ENCODE results near the gene QPCTL. TPM values are rescaled to one million over a fixed set of nuclear protein-coding genes. Genes with fewer than 3 reads are reported as not detected.
"Not testable (repeated sequence)": the region's sequence is repeated elsewhere in the genome, so short reads cannot be mapped to it uniquely, and the experiment has no call there.

The QPCTL gene
- total RNA-seq, 2 donors from 2014 or later: 5.2 to 18.4 TPM

DNA sequence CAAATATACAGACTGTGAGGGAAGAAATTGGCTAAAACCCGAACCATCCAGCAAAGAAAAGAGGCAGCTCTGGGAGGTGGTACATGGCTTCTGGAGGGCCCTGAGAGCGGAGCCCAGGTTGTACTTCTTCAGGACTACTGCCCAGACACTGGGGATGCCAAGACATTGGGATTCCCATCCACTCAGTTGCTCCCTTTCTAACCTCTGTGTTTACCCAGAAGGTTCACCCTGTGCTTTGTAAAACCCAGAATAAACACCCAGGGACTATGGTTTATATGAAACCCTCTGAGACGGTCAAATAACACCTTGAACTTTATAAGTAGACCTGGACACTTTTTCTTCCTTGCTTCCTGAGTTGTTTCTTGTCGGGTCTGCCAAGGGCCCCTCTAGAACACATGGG, 50.5 kb downstream of the QPCTL start:
- TF ChIP-seq CTCF (IDR thresholded peaks at IDR 0.05): no peak
- no peak for TF ChIP-seq POLR2A (IDR thresholded peaks at IDR 0.05)
- TF ChIP-seq POLR2AphosphoS5 (IDR thresholded peaks at IDR 0.05): peak; percentile 97
- 22% methylated on average over 4 of the region's 4 CpGs for WGBS

GRCh38 chr19:45745606-45746005, 53.1 kb downstream of the QPCTL start:
- H3K36me3 ChIP-seq: no peaks in the 10 kb centered on the region
- intact Hi-C loops (cut with DNase I): no loop called here
- no peak overlapping the region for H3K4me3 ChIP-seq
- TF ChIP-seq CTCF (IDR thresholded peaks at IDR 0.05) (no peak), POLR2AphosphoS5 (IDR thresholded peaks at IDR 0.05) (no peak), POLR2A (IDR thresholded peaks at IDR 0.05) (no peak)
- DNase-seq (ENCODE audit: low spot score): no peak
- 92% methylated on average over 6 of the region's 6 CpGs for WGBS
- no peaks in the 10 kb centered on the region for H3K27me3 ChIP-seq (replicated peaks; ENCODE audit: insufficient read depth)
- H3K4me1 ChIP-seq (replicated peaks): no peaks in the 10 kb centered on the region
- no peak overlapping the region for H3K27ac ChIP-seq
- H3K9me3 ChIP-seq: no peaks in the 10 kb centered on the region

More for the DNA sequence above, 50.5 kb downstream of the QPCTL start:
- no peak overlapping the region for H3K4me3 ChIP-seq
- H3K36me3 ChIP-seq: no peaks in the 10 kb centered on the region
- no peaks in the 10 kb centered on the region for H3K4me1 ChIP-seq (replicated peaks)
- peak; percentile 87 for DNase-seq (ENCODE audit: low spot score)
- H3K27ac ChIP-seq: peak overlapping the region; percentile 35 to 73
- intact Hi-C loops (cut with DNase I): no loop called here
- no peaks in the 10 kb centered on the region for H3K27me3 ChIP-seq (replicated peaks; ENCODE audit: insufficient read depth)
- H3K9me3 ChIP-seq: no peaks in the 10 kb centered on the region

GRCh38 chr19:45746866-45747265, 54.4 kb downstream of the QPCTL start:
- no peak for DNase-seq (ENCODE audit: low spot score)
- Histone ChIP-seq H3K9me3 (no peaks in the 10 kb centered on the region), H3K27me3 (replicated peaks; ENCODE audit: insufficient read depth) (no peaks in the 10 kb centered on the region), H3K4me3 (no peak overlapping the region), H3K36me3 (no peaks in the 10 kb centered on the region), H3K27ac (no peak overlapping the region), H3K4me1 (replicated peaks) (no peaks in the 10 kb centered on the region)
- intact Hi-C loops (cut with DNase I): no loop called here
- 75% methylated on average over 5 of the region's 5 CpGs for WGBS
- no peak for TF ChIP-seq POLR2AphosphoS5 (IDR thresholded peaks at IDR 0.05)
- TF ChIP-seq POLR2A (IDR thresholded peaks at IDR 0.05): no peak
- TF ChIP-seq CTCF (IDR thresholded peaks at IDR 0.05): no peak

GRCh38 chr19:45747513-45747912, 55.0 kb downstream of the QPCTL start:
- H3K27me3 ChIP-seq (replicated peaks; ENCODE audit: insufficient read depth): no peaks in the 10 kb centered on the region
- no peaks in the 10 kb centered on the region for H3K9me3 ChIP-seq
- intact Hi-C loops (cut with DNase I): no loop called here
- 68% methylated on average over 5 of the region's 5 CpGs for WGBS
- H3K36me3 ChIP-seq: no peaks in the 10 kb centered on the region
- no peak for DNase-seq (ENCODE audit: low spot score)
- no peak overlapping the region for H3K4me3 ChIP-seq
- no peak overlapping the region for H3K27ac ChIP-seq
- H3K4me1 ChIP-seq (replicated peaks): no peaks in the 10 kb centered on the region
- no peak for TF ChIP-seq POLR2AphosphoS5 (IDR thresholded peaks at IDR 0.05)

- DNase-seq (ENCODE audit: low spot score); H3K36me3 ChIP-seq; intact Hi-C loops (cut with DNase I); H3K4me1 ChIP-seq (replicated peaks); H3K27me3 ChIP-seq (replicated peaks; ENCODE audit: insufficient read depth); H3K9me3 ChIP-seq; H3K27ac ChIP-seq; H3K4me3 ChIP-seq: not testable (repeated sequence)
- 87% methylated on average over 10 of the region's 10 CpGs for WGBS
Observed at GRCh38 chr19:45751483-45751882, 59.0 kb downstream of the QPCTL start.

DNA sequence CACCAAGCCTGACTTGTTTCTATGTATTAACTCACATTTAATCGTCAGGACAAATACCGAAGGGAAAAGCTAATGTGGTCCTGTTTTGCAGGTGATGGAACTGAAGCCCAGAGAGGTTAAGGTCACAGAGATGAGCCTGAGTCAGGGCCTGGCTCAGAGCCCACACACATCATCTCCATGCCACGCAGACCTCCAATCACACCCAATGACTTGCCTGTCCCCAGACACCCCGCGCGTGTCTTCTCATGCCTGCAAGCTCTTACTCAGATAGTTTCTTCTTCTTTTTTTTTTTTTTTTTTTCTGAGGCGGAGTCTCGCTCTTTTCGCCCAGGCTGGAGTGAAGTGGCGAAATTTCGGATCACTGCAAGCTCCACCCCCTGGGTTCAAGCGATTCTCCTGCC, 60.2 kb downstream of the QPCTL start:
- intact Hi-C loops (cut with DNase I): no loop called here
- H3K27ac ChIP-seq: no peak overlapping the region
- 93% methylated on average over 12 of the region's 12 CpGs for WGBS

More for the DNA sequence above, 60.2 kb downstream of the QPCTL start:
- DNase-seq (ENCODE audit: low spot score): no peak
- Histone ChIP-seq H3K4me3 (no peak overlapping the region), H3K9me3 (no peaks in the 10 kb centered on the region), H3K27me3 (replicated peaks; ENCODE audit: insufficient read depth) (no peaks in the 10 kb centered on the region), H3K36me3 (no peaks in the 10 kb centered on the region), H3K4me1 (replicated peaks) (no peaks in the 10 kb centered on the region)
- TF ChIP-seq CTCF (IDR thresholded peaks at IDR 0.05) (no peak), POLR2A (IDR thresholded peaks at IDR 0.05) (no peak), POLR2AphosphoS5 (IDR thresholded peaks at IDR 0.05) (no peak)

All from prostate gland (tissue), 2 donors.